Measurements from ENCODE around the gene MRPL50. TPM values are rescaled to one million over a fixed set of nuclear protein-coding genes. Genes with fewer than 3 reads are reported as not detected.

Gene MRPL50
- total RNA-seq, 1 experiment from 2014 or later: 19.6 TPM

DNA sequence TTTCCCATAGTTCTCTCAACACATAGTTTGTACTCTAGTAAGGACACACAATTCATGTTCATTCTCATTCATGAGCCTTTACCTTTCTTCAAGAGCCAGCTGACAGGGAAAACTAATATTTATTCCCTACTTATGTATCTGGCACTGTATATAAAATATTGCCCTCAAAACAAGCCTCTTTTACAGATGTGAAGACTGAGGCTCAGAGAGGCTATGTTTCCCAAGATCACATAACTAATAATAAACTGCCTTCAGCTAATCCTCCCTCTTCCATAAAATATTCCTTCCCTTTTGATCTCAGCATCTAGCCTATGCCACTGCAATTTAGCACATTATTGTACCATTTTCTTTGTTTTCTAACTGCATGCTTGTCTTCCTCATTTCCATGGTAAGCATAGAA lies 19.0 kb upstream of the MRPL50 start:
- Mint-ChIP-seq H3K27ac (no peak overlapping the region), H3K4me3 (no peak overlapping the region), H3K36me3 (peaks cover 4% of the 10 kb centered on the region; the same call in 1 of the 2 replicates), H3K9me3 (peaks cover 16% of the 10 kb centered on the region), H3K4me1 (peaks cover 3% of the 10 kb centered on the region; the same call in 1 of the 2 replicates), H3K27me3 (ENCODE audit: low read depth) (no peaks in the 10 kb centered on the region)
- POLR2A ChIA-PET: no interaction called here
- TF ChIP-seq, protein P1, sequence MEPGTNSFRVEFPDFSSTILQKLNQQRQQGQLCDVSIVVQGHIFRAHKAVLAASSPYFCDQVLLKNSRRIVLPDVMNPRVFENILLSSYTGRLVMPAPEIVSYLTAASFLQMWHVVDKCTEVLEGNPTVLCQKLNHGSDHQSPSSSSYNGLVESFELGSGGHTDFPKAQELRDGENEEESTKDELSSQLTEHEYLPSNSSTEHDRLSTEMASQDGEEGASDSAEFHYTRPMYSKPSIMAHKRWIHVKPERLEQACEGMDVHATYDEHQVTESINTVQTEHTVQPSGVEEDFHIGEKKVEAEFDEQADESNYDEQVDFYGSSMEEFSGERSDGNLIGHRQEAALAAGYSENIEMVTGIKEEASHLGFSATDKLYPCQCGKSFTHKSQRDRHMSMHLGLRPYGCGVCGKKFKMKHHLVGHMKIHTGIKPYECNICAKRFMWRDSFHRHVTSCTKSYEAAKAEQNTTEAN (CRISPR knock-in tag; IDR thresholded peaks at IDR 0.05): no peak
- TF ChIP-seq NFYB (CRISPR knock-in tag; conservative IDR thresholded peaks at IDR 0.05; ENCODE audit: low read depth) (no peak), ZBTB21 (CRISPR knock-in tag; IDR thresholded peaks at IDR 0.05; ENCODE audit: borderline replicate concordance) (no peak), RELA (CRISPR knock-in tag; IDR thresholded peaks at IDR 0.05; ENCODE audit: borderline replicate concordance) (no peak)
- TF ChIP-seq, protein P2, sequence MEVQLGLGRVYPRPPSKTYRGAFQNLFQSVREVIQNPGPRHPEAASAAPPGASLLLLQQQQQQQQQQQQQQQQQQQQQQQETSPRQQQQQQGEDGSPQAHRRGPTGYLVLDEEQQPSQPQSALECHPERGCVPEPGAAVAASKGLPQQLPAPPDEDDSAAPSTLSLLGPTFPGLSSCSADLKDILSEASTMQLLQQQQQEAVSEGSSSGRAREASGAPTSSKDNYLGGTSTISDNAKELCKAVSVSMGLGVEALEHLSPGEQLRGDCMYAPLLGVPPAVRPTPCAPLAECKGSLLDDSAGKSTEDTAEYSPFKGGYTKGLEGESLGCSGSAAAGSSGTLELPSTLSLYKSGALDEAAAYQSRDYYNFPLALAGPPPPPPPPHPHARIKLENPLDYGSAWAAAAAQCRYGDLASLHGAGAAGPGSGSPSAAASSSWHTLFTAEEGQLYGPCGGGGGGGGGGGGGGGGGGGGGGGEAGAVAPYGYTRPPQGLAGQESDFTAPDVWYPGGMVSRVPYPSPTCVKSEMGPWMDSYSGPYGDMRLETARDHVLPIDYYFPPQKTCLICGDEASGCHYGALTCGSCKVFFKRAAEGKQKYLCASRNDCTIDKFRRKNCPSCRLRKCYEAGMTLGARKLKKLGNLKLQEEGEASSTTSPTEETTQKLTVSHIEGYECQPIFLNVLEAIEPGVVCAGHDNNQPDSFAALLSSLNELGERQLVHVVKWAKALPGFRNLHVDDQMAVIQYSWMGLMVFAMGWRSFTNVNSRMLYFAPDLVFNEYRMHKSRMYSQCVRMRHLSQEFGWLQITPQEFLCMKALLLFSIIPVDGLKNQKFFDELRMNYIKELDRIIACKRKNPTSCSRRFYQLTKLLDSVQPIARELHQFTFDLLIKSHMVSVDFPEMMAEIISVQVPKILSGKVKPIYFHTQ (CRISPR knock-in tag; IDR thresholded peaks at IDR 0.05): no peak
- TF ChIP-seq, protein P3, sequence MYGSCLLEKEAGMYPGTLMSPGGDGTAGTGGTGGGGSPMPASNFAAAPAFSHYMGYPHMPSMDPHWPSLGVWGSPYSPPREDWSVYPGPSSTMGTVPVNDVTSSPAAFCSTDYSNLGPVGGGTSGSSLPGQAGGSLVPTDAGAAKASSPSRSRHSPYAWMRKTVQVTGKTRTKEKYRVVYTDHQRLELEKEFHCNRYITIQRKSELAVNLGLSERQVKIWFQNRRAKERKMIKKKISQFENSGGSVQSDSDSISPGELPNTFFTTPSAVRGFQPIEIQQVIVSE (CRISPR knock-in tag; IDR thresholded peaks at IDR 0.05; ENCODE audit: borderline replicate concordance): no peak
- ATAC-seq (no peak), DNase-seq (ENCODE audit: low spot score) (no peak)
- CTCF ChIA-PET: no interaction called here

DNA sequence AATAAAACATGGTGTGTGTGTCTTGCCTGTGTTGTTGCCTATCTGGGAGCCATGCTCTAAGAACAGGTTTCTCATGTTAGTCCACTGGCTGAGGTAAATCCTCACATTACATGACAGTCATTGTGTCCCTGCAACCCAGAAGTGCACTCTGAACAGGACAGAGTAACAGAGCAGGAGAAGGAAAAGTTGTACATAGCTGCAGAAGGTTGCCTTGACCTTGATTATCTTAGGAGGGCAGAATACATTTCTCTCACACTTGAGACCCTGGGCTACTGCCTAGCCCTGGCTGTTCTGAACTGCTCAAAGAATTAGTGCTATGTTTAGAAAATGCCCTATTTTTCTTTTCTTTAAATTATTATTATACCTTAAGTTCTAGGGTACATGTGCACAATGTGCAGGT lies 17.2 kb upstream of the MRPL50 start:
- peaks cover 30% of the 10 kb centered on the region for H3K9me3 Mint-ChIP-seq

DNA sequence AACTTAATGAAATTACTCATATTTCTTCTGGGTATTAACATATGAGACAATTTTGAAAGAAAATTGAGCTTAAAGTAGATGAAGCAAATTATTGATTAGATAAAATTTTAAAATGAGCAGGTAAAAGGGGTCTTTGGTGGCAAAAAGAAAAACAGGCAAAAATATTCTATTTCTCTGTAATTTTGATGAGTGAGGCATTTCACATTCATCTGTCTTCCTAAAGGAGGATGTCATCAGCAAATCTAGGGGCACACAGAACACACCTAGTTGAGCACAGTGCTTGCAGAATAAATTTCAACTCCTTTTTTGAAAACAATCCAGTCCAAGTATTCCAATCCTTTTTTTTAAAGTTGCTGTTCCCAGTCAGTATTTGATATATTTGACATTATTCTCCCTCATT lies 16.4 kb upstream of the MRPL50 start:
- Mint-ChIP-seq H3K36me3 (peaks cover 24% of the 10 kb centered on the region), H3K27me3 (ENCODE audit: low read depth) (no peaks in the 10 kb centered on the region), H3K27ac (no peak overlapping the region), H3K4me3 (no peak overlapping the region), H3K4me1 (no peaks in the 10 kb centered on the region), H3K9me3 (peaks cover 37% of the 10 kb centered on the region)
- ATAC-seq: no peak
- no peak for DNase-seq (ENCODE audit: low spot score)
- TF ChIP-seq ATF1 (CRISPR knock-in tag; IDR thresholded peaks at IDR 0.05) (no peak), SP1 (CRISPR knock-in tag; conservative IDR thresholded peaks at IDR 0.05) (no peak), NR2C2 (CRISPR knock-in tag; IDR thresholded peaks at IDR 0.05) (no peak), TP53 (CRISPR knock-in tag; IDR thresholded peaks at IDR 0.05) (no peak), CREB1 (CRISPR knock-in tag; IDR thresholded peaks at IDR 0.05) (no peak)
- TF ChIP-seq, protein P4, sequence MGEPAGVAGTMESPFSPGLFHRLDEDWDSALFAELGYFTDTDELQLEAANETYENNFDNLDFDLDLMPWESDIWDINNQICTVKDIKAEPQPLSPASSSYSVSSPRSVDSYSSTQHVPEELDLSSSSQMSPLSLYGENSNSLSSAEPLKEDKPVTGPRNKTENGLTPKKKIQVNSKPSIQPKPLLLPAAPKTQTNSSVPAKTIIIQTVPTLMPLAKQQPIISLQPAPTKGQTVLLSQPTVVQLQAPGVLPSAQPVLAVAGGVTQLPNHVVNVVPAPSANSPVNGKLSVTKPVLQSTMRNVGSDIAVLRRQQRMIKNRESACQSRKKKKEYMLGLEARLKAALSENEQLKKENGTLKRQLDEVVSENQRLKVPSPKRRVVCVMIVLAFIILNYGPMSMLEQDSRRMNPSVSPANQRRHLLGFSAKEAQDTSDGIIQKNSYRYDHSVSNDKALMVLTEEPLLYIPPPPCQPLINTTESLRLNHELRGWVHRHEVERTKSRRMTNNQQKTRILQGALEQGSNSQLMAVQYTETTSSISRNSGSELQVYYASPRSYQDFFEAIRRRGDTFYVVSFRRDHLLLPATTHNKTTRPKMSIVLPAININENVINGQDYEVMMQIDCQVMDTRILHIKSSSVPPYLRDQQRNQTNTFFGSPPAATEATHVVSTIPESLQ (CRISPR knock-in tag; IDR thresholded peaks at IDR 0.05): no peak
- TF ChIP-seq, protein P5, sequence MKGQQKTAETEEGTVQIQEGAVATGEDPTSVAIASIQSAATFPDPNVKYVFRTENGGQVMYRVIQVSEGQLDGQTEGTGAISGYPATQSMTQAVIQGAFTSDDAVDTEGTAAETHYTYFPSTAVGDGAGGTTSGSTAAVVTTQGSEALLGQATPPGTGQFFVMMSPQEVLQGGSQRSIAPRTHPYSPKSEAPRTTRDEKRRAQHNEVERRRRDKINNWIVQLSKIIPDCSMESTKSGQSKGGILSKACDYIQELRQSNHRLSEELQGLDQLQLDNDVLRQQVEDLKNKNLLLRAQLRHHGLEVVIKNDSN (CRISPR knock-in tag; IDR thresholded peaks at IDR 0.05): no peak
- TF ChIP-seq, protein P6, sequence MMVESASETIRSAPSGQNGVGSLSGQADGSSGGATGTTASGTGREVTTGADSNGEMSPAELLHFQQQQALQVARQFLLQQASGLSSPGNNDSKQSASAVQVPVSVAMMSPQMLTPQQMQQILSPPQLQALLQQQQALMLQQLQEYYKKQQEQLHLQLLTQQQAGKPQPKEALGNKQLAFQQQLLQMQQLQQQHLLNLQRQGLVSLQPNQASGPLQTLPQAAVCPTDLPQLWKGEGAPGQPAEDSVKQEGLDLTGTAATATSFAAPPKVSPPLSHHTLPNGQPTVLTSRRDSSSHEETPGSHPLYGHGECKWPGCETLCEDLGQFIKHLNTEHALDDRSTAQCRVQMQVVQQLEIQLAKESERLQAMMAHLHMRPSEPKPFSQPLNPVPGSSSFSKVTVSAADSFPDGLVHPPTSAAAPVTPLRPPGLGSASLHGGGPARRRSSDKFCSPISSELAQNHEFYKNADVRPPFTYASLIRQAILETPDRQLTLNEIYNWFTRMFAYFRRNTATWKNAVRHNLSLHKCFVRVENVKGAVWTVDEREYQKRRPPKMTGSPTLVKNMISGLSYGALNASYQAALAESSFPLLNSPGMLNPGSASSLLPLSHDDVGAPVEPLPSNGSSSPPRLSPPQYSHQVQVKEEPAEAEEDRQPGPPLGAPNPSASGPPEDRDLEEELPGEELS (CRISPR knock-in tag; IDR thresholded peaks at IDR 0.05): no peak
- CTCF ChIA-PET: interaction anchor here (1.1 kb wide), 1 partner anchor 26 kb away, joined by 3 read pairs; no protein-coding TSS in a partner anchor
- POLR2A ChIA-PET: no interaction called here

More for the DNA sequence above, 17.2 kb upstream of the MRPL50 start:
- POLR2A ChIA-PET: no interaction called here
- no peak overlapping the region for H3K27ac Mint-ChIP-seq
- DNase-seq (ENCODE audit: low spot score): no peak
- no peak overlapping the region for H3K4me3 Mint-ChIP-seq
- H3K27me3 Mint-ChIP-seq (ENCODE audit: low read depth): no peaks in the 10 kb centered on the region
- TF ChIP-seq FOXJ3 (CRISPR knock-in tag; IDR thresholded peaks at IDR 0.05; ENCODE audit: borderline replicate concordance) (no peak), ZNF232 (CRISPR knock-in tag; IDR thresholded peaks at IDR 0.05) (no peak), JUN (CRISPR knock-in tag; IDR thresholded peaks at IDR 0.05) (no peak)
- TF ChIP-seq, protein P7, sequence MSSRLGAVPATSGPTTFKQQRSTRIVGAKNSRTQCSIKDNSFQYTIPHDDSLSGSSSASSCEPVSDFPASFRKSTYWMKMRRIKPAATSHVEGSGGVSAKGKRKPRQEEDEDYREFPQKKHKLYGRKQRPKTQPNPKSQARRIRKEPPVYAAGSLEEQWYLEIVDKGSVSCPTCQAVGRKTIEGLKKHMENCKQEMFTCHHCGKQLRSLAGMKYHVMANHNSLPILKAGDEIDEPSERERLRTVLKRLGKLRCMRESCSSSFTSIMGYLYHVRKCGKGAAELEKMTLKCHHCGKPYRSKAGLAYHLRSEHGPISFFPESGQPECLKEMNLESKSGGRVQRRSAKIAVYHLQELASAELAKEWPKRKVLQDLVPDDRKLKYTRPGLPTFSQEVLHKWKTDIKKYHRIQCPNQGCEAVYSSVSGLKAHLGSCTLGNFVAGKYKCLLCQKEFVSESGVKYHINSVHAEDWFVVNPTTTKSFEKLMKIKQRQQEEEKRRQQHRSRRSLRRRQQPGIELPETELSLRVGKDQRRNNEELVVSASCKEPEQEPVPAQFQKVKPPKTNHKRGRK (CRISPR knock-in tag; IDR thresholded peaks at IDR 0.05; ENCODE audit: borderline replicate concordance): no peak
- TF ChIP-seq, protein P1 (CRISPR knock-in tag; IDR thresholded peaks at IDR 0.05): no peak
- H3K36me3 Mint-ChIP-seq: peaks cover 17% of the 10 kb centered on the region
- CTCF ChIA-PET: no interaction called here
- H3K4me1 Mint-ChIP-seq: no peaks in the 10 kb centered on the region
- ATAC-seq: no peak
